ENCODE results near the gene MSH5. TPM values are rescaled to one million over a fixed set of nuclear protein-coding genes. Genes with fewer than 3 reads are reported as not detected.
A peak's percentile ranks its signal among the peaks of the same experiment; 100 is the strongest.

MSH5 gene
- total and polyA plus RNA-seq, 2 of the 13 experiments (the other 11 are each of a cell fraction or from before 2014, with no cell fraction given): 10.2 to 38.7 TPM

DNA sequence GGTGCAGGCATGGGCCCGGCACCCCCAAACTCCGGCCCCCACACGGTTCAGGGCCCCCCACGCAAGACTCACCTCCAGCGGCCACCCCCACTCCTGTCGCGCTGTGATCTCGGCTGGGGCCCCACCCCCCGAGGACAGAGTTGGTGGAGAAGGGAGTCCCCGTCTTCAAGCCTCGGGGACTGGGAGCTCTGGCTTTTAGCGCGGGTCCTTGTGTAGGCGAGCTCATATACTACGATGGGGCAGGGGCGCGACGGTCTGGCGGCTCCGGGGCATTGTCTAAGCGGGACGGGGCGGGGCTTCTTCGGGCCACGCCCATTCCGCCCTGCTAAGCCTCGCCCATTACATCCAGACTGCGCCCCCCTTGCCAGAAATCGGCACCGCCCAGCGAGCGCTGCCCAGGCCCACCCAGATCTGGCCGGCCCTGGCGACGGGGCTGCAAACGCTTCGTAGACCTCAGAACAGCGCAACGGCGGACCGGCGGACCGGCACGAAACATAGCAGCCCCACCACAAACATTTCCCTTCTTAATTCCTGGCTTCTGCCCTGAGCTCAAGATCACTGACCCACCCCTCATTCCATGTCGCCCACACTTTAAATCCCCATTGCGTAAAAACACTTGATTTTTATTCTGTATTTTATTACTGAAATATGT, 9.7 kb upstream of the MSH5 start:
- H3K4me2 ChIP-seq (ENCODE audit: low read depth, low read length): peak overlapping the region; percentile 86
- peak; percentile 20 for ATAC-seq
- in situ Hi-C loops (cut with HindIII; ENCODE audit: extremely low pct_ligation_motif_present, low pct_unique_long_range_greater_than_20kb) (loop anchor here (5.0 kb wide), 1 partner anchor 37 kb away; no protein-coding TSS in a partner anchor), intact Hi-C loops (cut with micrococcal nuclease; ENCODE audit: unreplicated experiment) (loop anchor here (1.0 kb wide), 2 partner anchors 7 to 39 kb away; no protein-coding TSS in a partner anchor)
- FAIRE-seq: no peak
- no peaks in the 10 kb centered on the region; a peak in 1 of 5 replicates for H3K27me3 ChIP-seq (ENCODE audit: control insufficient read depth in 1 of 2, insufficient read depth in 2 of 2, low read length in 2 of 2)
- H3K79me2 ChIP-seq (ENCODE audit: insufficient read depth, low read length): peaks cover 21% of the 10 kb centered on the region
- peaks cover 33% of the 10 kb centered on the region; the same call in 1 of the 2 replicates for H4K20me1 ChIP-seq (ENCODE audit: insufficient read depth, low read length)
- no peak overlapping the region for H2AFZ ChIP-seq (ENCODE audit: low read length)
- peaks cover 57% of the 10 kb centered on the region for H3K4me1 ChIP-seq (ENCODE audit: insufficient read depth, low read length)
- H3K4me3 ChIP-seq (replicated peaks in 1 of 3; ENCODE audit: insufficient read depth in 1 of 3, low read depth in 2 of 3, low read length in 3 of 3): peak overlapping the region; percentile 60 to 79 (median 72)
- H3K36me3 ChIP-seq (replicated peaks in 1 of 2; ENCODE audit: control insufficient read depth in 1 of 2, insufficient read depth in 2 of 2, low read length in 2 of 2): peaks cover 24 to 42% of the 10 kb centered on the region in 2 experiments
- no peaks in the 10 kb centered on the region for H3K9me3 ChIP-seq (ENCODE audit: low read length)
- 72% methylated on average over 22 of the region's 46 CpGs for WGBS (ENCODE audit: low lambda C conversion rate)
- CTCF ChIA-PET (ENCODE audit: low intra/inter-chr PET ratio, low total read pairs): interaction anchor here (0.8 to 4.2 kb wide), 5 partner anchors 9 to 100 kb away, joined by 4 to 74 read pairs (median 4); partner anchors contain the start of gene MSH5
- BruUV-seq (replicated peaks): no TSS peak
- peak overlapping the region; percentile 72 for H3K27ac ChIP-seq (ENCODE audit: extremely low read length, insufficient read depth, low read length)
- H3K9ac ChIP-seq (ENCODE audit: insufficient read depth, low read depth, low read length): peak overlapping the region; percentile 65
- peak; percentile 36 for DNase-seq (ENCODE audit: low spot score)
- POLR2A ChIA-PET: interaction anchor here (0.6 to 11.3 kb wide), 31 partner anchors 9 to 222 kb away, joined by 3 to 279 read pairs (median 5); partner anchors contain the start of genes ABHD16A, BAG6, C6orf47 and CLIC1
- TF ChIP-seq MED1 (CRISPR knock-in tag; IDR thresholded peaks at IDR 0.05) (peak; percentile 29), ZNF549 (CRISPR knock-in tag; IDR thresholded peaks at IDR 0.05) (0 out of 2 replicates have a peak, but pooled peaks have one; percentile 17), SRY (CRISPR knock-in tag; IDR thresholded peaks at IDR 0.05) (peak; percentile 70; the same call in 1 of the 2 replicates), MYPOP (CRISPR knock-in tag; IDR thresholded peaks at IDR 0.05) (peak; percentile 89; the same call in 1 of the 2 replicates), CBX1 (IDR thresholded peaks at IDR 0.05; ENCODE audit: low read depth) (peak; percentile 1), FOSL2 (CRISPR knock-in tag; IDR thresholded peaks at IDR 0.05) (0 out of 2 replicates have a peak, but pooled peaks have one; percentile 3), ZNF589 (CRISPR knock-in tag; conservative IDR thresholded peaks at IDR 0.05) (0 out of 2 replicates have a peak, but pooled peaks have one; percentile 25), ISL2 (CRISPR knock-in tag; IDR thresholded peaks at IDR 0.05) (0 out of 2 replicates have a peak, but pooled peaks have one; percentile 15), HDAC1 (CRISPR knock-in tag; IDR thresholded peaks at IDR 0.05) (peak; percentile 73; the same call in 1 of the 2 replicates), MAZ (IDR thresholded peaks at IDR 0.05; ENCODE audit: borderline replicate concordance, low read depth, low read length) (0 out of 2 replicates have a peak, but pooled peaks have one; percentile 9), MAZ (CRISPR knock-in tag; IDR thresholded peaks at IDR 0.05; ENCODE audit: low read depth) (peak; percentile 71; the same call in 1 of the 2 replicates), STAT6 (CRISPR knock-in tag; IDR thresholded peaks at IDR 0.05; ENCODE audit: borderline replicate concordance) (no peak; the same call in 1 of the 2 replicates), ZNF747 (CRISPR knock-in tag; IDR thresholded peaks at IDR 0.05; ENCODE audit: borderline replicate concordance) (peak; percentile 67; the same call in 1 of the 2 replicates)
- TF ChIP-seq, protein P1, sequence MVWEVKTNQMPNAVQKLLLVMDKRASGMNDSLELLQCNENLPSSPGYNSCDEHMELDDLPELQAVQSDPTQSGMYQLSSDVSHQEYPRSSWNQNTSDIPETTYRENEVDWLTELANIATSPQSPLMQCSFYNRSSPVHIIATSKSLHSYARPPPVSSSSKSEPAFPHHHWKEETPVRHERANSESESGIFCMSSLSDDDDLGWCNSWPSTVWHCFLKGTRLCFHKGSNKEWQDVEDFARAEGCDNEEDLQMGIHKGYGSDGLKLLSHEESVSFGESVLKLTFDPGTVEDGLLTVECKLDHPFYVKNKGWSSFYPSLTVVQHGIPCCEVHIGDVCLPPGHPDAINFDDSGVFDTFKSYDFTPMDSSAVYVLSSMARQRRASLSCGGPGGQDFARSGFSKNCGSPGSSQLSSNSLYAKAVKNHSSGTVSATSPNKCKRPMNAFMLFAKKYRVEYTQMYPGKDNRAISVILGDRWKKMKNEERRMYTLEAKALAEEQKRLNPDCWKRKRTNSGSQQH (CRISPR knock-in tag; IDR thresholded peaks at IDR 0.05; ENCODE audit: low read depth): peak; percentile 7; the same call in 1 of the 2 replicates
- TF ChIP-seq, protein P2, sequence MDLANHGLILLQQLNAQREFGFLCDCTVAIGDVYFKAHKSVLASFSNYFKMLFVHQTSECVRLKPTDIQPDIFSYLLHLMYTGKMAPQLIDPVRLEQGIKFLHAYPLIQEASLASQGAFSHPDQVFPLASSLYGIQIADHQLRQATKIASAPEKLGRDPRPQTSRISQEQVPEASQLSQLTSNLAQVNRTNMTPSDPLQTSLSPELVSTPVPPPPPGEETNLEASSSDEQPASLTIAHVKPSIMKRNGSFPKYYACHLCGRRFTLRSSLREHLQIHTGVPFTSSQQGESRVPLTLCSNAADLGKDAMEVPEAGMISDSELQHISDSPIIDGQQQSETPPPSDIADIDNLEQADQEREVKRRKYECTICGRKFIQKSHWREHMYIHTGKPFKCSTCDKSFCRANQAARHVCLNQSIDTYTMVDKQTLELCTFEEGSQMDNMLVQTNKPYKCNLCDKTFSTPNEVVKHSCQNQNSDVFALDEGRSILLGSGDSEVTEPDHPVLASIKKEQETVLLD (CRISPR knock-in tag; IDR thresholded peaks at IDR 0.05; ENCODE audit: low read depth): peak; percentile 1; the same call in 1 of the 2 replicates

All from HepG2 (cell line).